ENCODE results near the gene EVA1A.

EVA1A gene

DNA sequence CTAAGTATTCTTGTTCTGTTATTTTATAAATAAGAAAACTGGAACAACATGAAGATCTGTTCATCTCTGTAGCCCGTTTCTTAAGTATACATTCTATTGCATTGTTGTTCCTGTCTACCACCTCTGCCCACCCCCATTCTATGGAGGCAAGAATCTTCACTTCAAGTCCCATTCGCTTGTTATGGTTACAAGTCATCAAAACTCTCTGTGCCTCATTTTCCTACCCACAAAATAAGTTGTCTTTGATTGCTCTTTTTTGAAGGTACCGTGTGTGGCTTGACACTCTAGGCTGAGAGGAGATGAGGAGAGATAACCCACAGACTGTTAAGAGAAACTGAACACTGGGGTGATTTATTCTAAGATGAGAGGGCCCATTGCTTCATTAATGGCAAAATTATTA lies 2.9 kb upstream of the EVA1A start:
- no peak for DNase-seq (ENCODE audit: low read depth in 2 of 2)

DNA sequence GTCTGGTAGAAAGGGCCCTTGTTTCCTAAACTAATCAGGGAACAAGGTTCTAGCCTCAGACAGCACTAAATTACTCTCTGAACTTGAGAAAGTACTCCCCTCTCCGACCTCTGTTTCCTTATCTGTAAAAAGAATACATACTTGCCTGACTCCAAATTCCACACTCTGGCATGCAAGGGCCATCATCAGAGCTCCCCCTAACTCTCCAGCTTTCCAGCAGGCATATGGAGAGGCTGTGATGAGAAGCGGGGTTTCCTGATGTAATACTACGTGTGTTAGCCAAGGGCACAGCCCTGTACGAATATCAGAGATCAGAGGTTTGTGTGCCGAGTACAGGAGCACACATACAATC lies 1.8 kb upstream of the EVA1A start:
- DNase-seq (ENCODE audit: low read depth in 2 of 2): no peak

DNA sequence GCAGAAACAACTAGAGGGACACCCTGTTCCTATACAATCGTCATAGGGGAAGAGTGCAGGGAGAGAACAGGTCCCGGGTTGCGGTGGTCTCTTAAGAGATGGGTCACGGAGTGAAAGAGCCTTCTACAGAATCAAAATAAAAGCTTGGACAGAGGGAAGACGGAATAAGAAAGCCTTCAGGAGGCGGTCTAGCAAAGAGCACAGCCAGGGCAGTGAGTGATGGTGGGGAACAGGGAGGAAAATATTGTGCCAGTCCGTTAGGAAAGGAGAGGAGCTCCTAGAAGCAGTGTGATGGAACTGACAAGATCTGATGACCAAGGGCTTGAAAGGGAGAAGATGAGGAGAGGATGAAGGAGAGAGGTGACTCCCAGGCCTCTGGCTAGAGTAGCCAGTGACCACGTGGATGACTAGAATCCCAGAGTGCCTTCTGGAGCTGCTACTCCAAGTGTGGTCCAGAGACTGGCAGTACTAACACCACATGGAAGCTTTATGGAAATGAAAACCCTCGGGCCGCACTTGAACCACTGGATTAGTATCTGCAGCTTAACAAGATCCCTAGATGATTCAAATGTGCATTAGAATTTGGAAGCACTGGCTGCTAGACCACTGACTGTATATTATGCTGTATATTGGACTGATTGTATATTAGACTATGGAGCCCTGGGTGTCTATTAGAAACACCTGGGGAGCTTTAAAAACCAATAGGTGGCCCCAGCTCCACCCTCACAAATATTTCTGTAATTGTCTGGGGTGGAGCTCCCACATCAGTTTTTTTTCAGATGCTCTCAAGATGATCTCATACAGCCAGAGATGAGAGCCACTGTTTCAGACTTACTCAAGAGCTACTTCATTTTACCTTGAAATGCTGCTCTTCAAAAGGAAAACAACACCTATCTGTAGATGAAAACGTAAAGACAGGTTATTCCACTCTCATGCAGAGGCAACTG lies 1.1 kb upstream of the EVA1A start:
- no peak for DNase-seq (ENCODE audit: low read depth in 2 of 2)

DNA sequence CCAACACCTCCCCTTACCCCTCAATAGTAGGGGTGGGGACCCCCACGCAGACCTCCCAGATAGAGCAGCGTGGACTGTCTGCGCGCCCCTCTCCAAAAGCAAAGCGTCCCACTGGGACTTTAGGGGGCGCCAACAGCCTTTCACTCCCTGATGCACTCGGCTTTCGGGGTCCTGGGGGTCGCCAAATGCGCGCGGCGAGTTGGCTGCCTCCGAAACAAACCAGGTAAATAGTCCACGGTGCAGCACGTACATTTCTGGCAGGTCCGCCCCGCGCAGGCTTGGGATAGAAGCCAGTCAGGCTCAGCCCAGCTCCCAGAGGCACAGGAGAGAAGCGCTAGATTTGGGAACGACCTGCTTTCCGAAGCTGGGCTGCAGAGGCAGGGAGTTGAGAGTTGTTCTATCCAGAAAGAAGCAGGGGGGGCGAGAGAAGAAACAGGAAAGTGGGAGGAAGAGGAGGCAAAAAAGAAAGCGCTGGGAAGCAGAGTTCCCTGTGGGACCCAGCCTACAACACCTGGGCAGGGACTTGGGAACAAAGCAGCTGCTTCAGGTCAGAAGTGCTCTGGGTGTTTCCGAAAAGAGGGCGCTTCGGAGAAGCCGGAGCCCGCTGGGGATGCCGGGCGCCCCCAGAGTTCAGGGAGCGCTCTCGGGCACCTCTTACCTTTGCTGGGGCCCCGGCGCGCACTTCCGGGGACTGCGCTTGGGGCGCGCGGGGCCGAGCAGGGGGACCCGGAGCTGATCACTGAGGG lies 544 bp downstream of the EVA1A start:
- DNase-seq (ENCODE audit: low read depth in 2 of 2): no peak

DNA sequence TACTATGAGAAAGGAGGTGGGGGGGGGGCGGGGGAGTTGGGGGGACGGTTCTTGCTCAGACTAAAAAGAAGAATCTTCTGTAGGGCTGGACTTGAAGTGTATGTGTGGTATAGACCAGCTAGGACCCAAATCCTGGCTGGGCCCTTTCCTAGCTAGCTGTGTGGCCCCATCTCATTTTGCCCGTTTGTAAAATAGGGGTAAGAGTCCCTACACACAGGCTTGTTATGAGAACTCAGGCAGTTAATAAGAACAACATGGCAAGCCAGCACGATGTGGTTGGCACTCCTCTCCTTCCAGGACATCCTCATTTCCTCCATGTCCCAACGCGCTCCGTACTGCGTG lies 1.1 kb downstream of the EVA1A start:
- DNase-seq (ENCODE audit: low read depth in 2 of 2): no peak

DNA sequence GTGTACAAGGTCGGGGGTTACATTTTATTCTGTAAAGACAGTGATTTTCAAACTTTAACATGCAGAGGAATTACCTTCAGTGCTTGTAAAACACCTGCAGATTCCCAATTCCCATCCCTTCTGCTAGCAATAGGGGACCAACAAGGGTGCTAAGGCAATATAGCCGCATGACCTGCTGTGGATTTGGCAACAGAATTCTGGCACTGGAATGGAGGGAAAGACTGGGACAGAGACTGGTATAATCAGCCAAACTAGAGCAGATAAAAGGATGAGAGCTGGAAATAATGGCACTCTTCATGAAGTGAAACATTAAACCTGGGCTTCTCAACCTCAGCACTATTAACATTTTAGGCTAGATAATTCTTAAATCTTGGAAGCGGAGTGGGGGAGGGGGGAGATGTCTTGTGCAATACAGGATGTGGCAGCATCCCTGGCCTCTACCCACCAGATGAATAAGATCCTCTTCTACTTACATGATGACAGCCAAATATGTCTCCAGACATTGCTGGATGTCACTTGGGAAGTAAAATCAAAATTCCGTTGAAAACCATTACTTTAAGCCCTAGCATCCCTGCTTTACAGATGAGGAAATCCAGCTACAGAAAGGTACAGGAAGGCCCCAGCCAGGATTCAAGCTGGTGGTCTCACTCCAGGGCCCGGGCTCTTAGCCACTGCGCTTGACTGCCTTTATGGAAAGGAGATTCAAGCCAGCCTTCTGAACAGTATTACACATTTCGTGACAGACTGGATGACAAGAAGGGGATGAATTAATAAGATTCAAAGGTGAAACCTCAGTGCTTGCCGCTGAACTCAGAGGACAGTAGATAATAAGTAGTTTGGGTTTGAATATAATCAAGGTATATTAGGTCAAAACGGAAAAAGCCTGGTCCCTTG lies 1.7 kb downstream of the EVA1A start:
- DNase-seq (ENCODE audit: low read depth in 2 of 2): no peak

DNA sequence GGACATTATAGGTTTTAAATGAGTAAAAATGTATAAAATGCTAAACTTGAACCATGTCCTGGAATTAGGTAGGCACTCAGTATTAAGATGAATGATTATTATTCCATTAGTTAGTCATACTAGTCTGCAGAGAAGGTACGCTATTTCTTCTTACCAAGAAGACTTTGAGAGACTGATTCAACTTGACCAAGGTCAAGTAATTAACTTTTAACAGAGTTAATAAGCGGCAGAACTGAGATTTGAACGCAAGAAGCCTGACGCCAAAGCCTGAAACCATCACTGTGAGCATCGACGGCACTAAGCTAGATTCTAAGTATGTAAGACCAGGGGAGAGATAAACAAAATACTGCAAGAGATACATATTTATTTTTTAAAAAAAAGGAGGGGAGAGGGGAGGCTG lies 2.6 kb downstream of the EVA1A start:
- DNase-seq (ENCODE audit: low read depth in 2 of 2): no peak

DNA sequence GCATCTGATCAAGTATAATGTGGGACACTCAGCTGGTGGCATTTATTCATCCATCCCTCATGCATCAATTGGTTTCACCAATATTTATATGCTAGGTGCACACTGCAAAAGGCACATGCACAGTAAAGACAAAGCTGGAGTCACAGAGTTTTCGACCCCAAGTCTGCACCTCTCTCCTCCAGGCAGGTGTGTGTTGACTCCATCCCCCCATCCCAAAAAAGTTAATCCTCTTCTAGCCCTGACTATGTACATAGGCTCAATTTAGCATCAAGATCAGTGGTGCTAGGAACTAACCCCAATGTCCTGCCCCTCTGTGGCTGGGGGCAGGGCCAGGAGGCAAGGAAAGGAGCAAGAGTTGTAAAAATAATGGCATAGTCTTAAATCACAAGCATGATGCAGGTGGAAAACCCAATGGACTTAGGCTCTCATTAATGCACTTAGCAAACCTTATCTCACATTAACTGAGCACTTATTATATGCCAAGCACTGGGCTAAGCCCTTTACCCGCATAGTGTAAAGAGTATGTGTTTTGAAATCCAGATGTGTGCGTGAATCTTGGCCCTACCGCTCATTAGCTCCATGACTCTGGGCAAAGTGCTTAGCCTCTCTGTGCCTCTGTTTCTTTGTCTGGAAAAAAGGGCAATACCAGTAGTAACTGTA lies 3.1 kb downstream of the EVA1A start:
- DNase-seq (ENCODE audit: low read depth in 2 of 2): no peak

DNA sequence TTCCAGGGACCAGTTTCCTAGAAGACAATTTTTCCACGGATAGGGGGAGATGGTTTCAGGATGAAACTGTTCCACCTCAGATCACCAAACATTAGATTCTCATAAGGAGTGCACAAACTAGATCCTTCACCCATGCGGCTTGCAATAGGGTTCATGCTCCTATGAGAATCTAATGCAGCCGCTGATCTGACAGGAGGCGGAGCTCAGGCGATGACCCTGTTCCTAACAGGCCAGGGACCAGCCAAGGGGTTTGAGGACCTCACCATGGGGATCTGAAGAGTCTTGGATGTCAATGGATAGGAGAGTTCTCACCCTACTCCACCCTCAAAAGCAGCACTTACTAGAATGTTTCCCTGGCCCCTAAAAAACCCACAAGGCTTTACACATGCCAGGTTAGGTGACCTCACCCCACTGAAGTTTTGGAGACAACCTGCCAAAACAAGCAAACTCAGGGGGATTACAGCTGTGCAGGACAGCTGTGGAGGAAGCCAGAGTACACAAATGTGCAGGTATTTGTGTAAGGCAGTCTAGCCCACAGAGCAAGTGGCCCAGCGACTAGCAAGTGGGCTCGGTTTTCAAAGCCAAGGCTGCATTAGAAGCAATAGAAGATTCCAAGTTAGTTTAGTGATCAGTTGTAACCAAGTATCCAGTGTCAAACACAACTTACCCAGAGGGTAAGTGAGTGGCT lies 3.9 kb downstream of the EVA1A start:
- no peak for DNase-seq (ENCODE audit: low read depth in 2 of 2)

DNA sequence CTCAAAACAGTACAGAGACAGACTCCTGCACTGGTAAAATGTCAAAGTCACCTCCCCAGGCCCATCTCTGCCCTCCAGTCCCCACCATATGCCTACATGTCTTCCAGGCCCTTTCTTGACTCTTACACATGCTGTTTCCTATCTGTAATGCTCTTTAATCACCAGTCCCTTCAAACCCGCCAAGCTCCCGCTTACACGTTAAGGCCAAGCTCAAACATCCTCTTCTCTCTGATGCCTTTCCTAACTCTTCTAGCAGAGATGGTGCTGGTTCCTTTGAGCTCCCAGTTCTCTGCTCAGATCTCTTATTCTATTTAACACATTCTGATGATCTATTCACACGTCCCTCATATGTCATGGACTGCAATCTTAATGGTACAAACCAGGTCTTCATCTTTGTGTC lies 5.0 kb downstream of the EVA1A start:
- DNase-seq (ENCODE audit: low read depth in 2 of 2): no peak

DNA sequence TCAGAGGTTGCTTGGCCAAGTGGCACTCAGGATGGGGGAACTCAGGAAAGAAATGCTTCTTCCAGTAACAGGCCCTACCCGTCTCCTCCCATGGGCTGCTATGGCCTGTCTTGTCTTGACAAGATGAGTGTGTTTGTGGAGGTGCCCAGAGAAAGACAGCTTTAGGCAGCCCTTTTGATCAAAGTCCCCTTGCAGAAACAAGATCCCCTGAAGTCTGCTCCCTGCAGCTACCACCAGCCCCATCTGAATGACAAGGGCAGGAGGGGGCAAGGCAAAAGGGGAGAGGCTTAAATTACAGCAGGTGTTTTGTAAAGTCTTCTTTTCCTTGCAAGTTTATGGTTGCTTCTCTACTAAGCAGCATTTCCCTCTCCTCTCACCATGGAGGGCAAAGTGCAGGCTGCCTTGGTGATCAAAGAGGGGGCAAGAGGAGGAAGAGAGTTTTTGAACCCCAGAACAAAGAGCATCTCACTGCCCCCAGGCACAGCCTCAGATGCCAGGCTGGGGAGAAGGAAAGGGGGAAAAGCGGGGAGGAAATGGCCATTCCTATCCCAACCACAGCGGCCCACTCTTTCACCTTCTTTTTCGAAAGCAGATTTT lies 6.7 kb downstream of the EVA1A start:
- DNase-seq (ENCODE audit: low read depth in 2 of 2): no peak

DNA sequence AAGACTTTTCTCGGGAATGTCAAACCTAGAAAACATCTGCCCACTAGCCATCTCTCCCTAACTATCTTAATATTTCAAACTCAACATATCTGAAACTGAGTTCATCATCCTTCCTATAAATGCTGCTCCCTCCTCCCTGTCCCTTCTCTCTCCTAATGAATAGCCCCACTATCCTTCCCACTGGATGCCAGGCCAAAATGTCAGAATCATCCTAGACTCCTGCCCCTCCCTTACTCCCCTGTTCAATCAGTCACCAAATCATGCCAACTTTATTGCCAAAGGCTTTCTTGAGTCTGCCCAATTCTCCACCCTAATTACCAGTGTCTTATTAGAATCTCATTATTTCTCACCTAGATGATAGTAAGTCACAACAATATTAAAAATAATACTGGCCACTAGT lies 8.5 kb downstream of the EVA1A start:
- DNase-seq (ENCODE audit: low read depth in 2 of 2): no peak

DNA sequence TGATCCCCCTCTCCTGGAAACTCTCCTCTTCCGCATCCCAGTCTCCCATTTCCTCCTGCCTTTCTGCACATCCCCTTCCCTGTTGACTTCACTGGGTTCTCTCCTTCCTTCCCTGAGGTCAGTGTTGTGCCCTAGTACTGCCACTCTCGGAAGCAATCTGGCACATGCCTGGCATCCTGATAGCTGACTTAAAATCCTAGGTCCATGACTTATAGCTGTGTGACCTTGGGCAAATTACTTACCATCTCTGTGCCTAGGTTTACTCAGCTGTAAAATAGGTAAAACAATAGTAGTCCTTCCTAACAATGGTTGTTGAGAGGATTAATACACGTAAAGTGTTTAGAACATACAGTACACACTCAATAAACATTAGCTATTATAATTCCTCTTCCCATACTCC lies 9.3 kb downstream of the EVA1A start:
- no peak for DNase-seq (ENCODE audit: low read depth in 2 of 2)

DNA sequence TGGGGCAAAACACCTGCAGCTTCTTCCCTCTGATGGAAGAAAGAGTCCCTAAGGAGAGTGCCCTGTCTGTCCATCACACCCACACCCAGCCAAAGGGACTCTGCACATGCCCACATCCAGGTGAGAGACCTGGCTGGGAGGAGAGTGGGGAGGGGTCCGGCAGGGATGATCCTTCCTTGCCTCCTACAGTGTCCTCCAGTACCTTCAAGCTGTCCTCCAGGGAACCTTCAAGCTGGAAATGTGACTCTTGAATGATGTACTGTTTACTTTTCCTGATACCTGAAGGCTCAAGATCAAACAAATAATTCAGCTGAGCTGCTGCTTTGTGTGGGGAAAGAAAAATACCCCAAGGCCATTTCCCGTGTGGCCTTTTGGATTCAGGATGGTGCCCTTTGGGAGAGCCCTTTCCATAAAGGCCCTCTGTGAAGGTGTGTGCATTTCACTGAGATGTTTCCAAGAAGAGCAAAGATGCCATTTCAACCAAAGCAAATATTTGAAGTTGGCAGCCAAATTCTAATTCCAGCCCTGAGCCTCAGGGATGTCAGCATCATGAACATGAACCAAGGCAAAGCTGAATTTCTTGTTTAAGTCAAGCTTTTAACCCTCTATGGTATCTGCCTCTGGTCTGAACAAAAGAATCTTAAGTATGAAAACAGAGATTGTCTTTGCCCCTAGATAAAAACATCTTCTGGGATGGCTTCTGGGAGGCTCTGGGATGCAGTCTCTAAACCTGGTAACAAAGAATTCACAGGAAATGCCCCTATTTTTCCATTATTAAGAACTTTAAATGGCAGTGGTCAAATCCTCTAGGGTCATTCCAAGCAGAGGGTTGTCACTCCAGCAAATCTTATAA lies 11.1 kb downstream of the EVA1A start:
- DNase-seq (ENCODE audit: low read depth in 2 of 2): no peak

DNA sequence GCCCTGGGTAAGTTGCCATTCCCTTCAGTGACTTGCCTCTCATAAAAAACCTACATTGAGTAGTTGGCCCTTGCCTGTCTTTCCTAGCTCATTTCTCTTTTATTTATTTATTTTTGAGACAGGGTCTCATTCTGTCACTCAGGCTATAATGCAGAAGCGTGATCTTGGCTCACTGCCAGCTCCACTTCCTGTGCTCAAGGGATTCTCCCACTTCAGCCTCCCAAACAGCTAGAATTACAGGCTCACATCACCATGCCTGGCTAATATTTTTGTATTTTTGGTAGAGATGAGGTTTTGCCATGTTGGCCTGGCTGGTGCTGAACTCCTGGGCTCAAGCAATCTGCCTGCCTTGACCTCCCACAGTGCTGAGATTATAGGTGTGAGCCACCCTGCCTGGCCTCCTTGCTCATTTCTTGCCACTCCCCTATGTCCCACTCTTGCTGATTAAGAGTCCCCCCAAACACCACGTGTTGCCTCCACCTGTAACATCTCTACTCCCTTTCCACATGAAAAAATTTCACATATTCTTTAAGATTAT lies 12.6 kb downstream of the EVA1A start:
- no peak for DNase-seq (ENCODE audit: low read depth in 2 of 2)

DNA sequence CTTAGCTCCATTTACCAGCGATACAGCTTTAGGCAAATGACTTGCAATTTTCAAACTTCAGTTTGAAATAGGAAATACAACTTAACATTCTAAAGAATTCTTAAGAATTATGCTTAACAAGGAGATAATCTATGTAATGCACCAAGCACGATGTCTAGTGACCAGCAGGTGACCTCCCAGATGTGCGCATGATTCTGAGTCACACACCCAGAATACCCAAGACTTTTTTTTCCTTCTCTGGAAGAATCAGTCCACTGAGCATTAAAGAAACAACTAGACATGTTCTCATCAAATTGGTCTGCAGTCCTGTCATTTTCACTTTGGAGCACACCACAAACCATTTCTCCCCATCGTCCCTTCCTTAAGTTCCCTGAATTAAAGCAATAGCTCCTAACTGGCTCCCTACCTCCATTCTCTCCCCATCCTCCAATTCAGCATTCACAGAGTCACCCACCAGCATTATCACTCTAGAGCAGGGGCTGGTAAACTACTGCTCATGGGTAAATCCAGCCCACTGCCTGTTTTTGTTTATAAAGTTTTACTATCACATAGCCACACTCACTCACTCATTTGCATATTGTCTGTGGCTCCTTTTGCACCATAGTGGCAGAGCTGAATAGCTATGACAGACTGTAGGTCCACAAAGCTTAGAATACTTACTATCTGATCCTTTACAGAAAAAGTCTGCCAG lies 13.2 kb downstream of the EVA1A start:
- no peak for DNase-seq (ENCODE audit: low read depth in 2 of 2)

DNA sequence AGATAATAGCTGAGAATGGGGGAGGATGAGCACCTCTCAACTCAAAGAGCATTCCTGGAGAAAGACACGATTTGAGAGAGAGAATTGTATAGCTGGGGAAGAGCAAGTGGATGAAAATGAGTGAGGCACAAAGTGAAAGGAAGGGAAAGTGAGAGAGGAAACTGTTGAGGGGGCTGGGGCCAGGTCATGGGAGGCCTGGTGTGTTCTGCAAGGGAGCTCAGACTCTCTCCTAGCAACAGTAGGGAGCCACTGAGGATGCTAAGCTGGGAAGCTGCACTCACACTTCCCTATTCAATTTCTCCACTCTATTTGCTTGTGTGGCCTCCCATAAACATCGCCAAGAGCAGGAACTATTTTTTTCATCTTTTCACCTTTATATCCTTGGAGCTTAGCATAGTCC lies 14.8 kb downstream of the EVA1A start:
- no peak for DNase-seq (ENCODE audit: low read depth in 2 of 2)

DNA sequence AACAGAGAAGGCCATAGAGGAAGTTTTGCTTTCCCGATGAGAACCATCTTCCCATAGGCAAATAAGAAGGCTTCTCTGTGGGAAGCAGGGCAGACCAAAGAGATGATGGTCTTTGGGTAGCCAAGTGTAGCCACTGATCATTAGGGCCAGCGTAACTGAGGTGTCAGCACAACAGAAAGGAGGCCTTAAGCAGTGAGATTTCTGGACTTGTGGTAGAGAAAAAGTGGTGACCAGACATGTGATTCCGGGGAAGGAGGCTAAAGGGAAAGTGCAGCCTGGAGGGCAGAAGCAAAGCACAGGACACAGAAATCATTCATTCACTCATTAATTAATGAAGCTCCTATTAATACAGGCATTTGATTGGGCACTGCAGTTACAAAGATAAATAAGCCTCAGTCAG lies 15.4 kb downstream of the EVA1A start:
- no peak for DNase-seq (ENCODE audit: low read depth in 2 of 2)

DNA sequence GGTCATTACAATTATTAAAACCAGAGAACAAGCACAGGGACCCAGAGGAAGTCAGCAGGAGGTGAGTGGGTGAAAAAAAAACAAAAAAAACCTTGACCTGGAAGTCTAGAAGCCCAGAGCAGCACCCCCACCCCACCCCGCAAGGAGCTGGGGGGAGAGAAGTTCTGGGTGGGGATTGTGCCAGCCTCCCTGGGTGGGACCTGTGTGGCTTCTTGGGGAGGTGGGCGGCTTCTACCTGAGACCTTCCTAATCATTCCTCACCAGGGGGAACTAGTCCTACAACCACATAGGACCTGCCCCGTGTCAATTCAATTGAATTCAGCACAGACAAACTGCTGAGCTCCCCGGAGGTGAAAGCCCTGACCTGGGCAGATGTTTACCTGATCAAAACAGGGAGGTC lies 17.3 kb downstream of the EVA1A start:
- DNase-seq (ENCODE audit: low read depth in 2 of 2): no peak
